ENCODE results near the gene TSGA10.

The TSGA10 gene

GRCh38 chr2:99181624-99182000 lies 26.9 kb upstream of the TSGA10 start:
- TF ChIP-seq SNAI2 (CRISPR knock-in tag; IDR thresholded peaks at IDR 0.05) (no peak), ARNTL (CRISPR knock-in tag; IDR thresholded peaks at IDR 0.05; ENCODE audit: borderline replicate concordance, low read depth) (no peak), CSRNP3 (CRISPR knock-in tag; IDR thresholded peaks at IDR 0.05) (no peak), PPARA (CRISPR knock-in tag; IDR thresholded peaks at IDR 0.05; ENCODE audit: borderline replicate concordance) (no peak), ZC3H10 (CRISPR knock-in tag; IDR thresholded peaks at IDR 0.05) (no peak), GLIS3 (CRISPR knock-in tag; IDR thresholded peaks at IDR 0.05) (no peak), TOX (CRISPR knock-in tag; IDR thresholded peaks at IDR 0.05; ENCODE audit: borderline replicate concordance) (no peak), ZNF565 (CRISPR knock-in tag; conservative IDR thresholded peaks at IDR 0.05; ENCODE audit: low read depth) (no peak), ZFP3 (CRISPR knock-in tag; IDR thresholded peaks at IDR 0.05) (no peak), TCF4 (CRISPR knock-in tag; IDR thresholded peaks at IDR 0.05; ENCODE audit: borderline replicate concordance) (no peak), ZNF70 (CRISPR knock-in tag; IDR thresholded peaks at IDR 0.05) (no peak), ESRRG (CRISPR knock-in tag; IDR thresholded peaks at IDR 0.05) (no peak), POU6F1 (CRISPR knock-in tag; IDR thresholded peaks at IDR 0.05; ENCODE audit: borderline replicate concordance, low read depth) (no peak), CSDC2 (CRISPR knock-in tag; IDR thresholded peaks at IDR 0.05) (no peak), ISL1 (CRISPR knock-in tag; IDR thresholded peaks at IDR 0.05) (no peak)
- peak; percentile 49 for ATAC-seq

GRCh38 chr2:99180755-99181623 lies 26.2 kb upstream of the TSGA10 start, which contains the start of the genes MITD1 and MRPL30:
TSS of gene MITD1 (minus strand) at chr2:99181058. CDS start at chr2:99180981, 77 bp downstream.
TSS of gene MRPL30 (plus strand) at chr2:99181184. CDS start at chr2:99186204, 5,020 bp downstream.
- peak; percentile 94 for ATAC-seq
- no peak for TF ChIP-seq ESRRG (CRISPR knock-in tag; IDR thresholded peaks at IDR 0.05)
- no peak for TF ChIP-seq TOX (CRISPR knock-in tag; IDR thresholded peaks at IDR 0.05; ENCODE audit: borderline replicate concordance)
- TF ChIP-seq ZFP3 (CRISPR knock-in tag; IDR thresholded peaks at IDR 0.05), result no peak
- no peak for TF ChIP-seq ZNF565 (CRISPR knock-in tag; conservative IDR thresholded peaks at IDR 0.05; ENCODE audit: low read depth)
- TF ChIP-seq ARNTL (CRISPR knock-in tag; IDR thresholded peaks at IDR 0.05; ENCODE audit: borderline replicate concordance, low read depth), result no peak; the same call in 1 of the 2 replicates
- no peak for TF ChIP-seq PATZ1 (CRISPR knock-in tag; IDR thresholded peaks at IDR 0.05; ENCODE audit: borderline replicate concordance)
- TF ChIP-seq POU6F1 (CRISPR knock-in tag; IDR thresholded peaks at IDR 0.05; ENCODE audit: borderline replicate concordance, low read depth), result no peak
- TF ChIP-seq TSHZ2 (CRISPR knock-in tag; IDR thresholded peaks at IDR 0.05), result no peak
- TF ChIP-seq PPARA (CRISPR knock-in tag; IDR thresholded peaks at IDR 0.05; ENCODE audit: borderline replicate concordance), result no peak
- no peak for TF ChIP-seq ZFP30 (CRISPR knock-in tag; IDR thresholded peaks at IDR 0.05)
- TF ChIP-seq OSR1 (CRISPR knock-in tag; IDR thresholded peaks at IDR 0.05), result no peak
- no peak for TF ChIP-seq RARB (CRISPR knock-in tag; IDR thresholded peaks at IDR 0.05)
- TF ChIP-seq ZNF70 (CRISPR knock-in tag; IDR thresholded peaks at IDR 0.05), result no peak
- TF ChIP-seq GLIS3 (CRISPR knock-in tag; IDR thresholded peaks at IDR 0.05), result no peak
- TF ChIP-seq ISL1 (CRISPR knock-in tag; IDR thresholded peaks at IDR 0.05), result no peak
- no peak for TF ChIP-seq BACH2 (CRISPR knock-in tag; IDR thresholded peaks at IDR 0.05; ENCODE audit: borderline replicate concordance)
- no peak for TF ChIP-seq CREB5 (CRISPR knock-in tag; IDR thresholded peaks at IDR 0.05; ENCODE audit: low read depth)
- no peak; the same call in 1 of the 2 replicates for TF ChIP-seq ZNF8 (CRISPR knock-in tag; IDR thresholded peaks at IDR 0.05)

Data from SK-N-SH treated with all-trans-retinoic acid at 6 μM for 48 hours (cell line).